Mesendoderm (in vitro differentiated cells): ENCODE measurements around the gene FCHO2.
"Not testable (repeated sequence)": the region's sequence is repeated elsewhere in the genome, so short reads cannot be mapped to it uniquely, and the experiment has no call there.

ENCODE experiments used
- DNase-seq: peaks from one replicate; pipeline ENCODE4 v3.0.0; 2013
- H2AK5ac ChIP-seq: 2 replicates; pipeline ENCODE4 v1.6.1; 2013; ENCODE audit warnings: low read length, inconsistent platforms
- H2BK120ac ChIP-seq: 2 replicates; pipeline ENCODE4 v1.6.1; 2013; ENCODE audit warnings: low read depth, mild to moderate bottlenecking, low read length, moderate library complexity, mixed read lengths
- H2BK15ac ChIP-seq: replicated peaks from 2 replicates; pipeline ENCODE4 v1.6.1; 2013; ENCODE audit warnings: low read depth, mild to moderate bottlenecking, moderate library complexity
- H2BK5ac ChIP-seq: 2 replicates; pipeline ENCODE4 v1.6.1; 2013; ENCODE audit warnings: low read length, inconsistent platforms
- H3K18ac ChIP-seq: 2 replicates; pipeline ENCODE4 v1.6.1; 2013; ENCODE audit warnings: mild to moderate bottlenecking, low read length, mixed read lengths
- H3K23ac ChIP-seq: one replicate; pipeline ENCODE4 v1.6.1; 2013; ENCODE audit warnings: low read length
- H3K27ac ChIP-seq: 2 replicates; pipeline ENCODE4 v1.5.1; 2013; ENCODE audit warnings: low read depth, mild to moderate bottlenecking, inconsistent platforms, low read length, moderate library complexity
- H3K27me3 ChIP-seq: 2 replicates; pipeline ENCODE4 v1.6.1; 2013; ENCODE audit warnings: low read length, control low read depth, mild to moderate bottlenecking, inconsistent platforms; ENCODE audit not compliant: insufficient read depth, poor library complexity
- H3K36me3 ChIP-seq: 2 replicates; pipeline ENCODE4 v1.6.1; 2013; ENCODE audit warnings: low read length, inconsistent platforms; ENCODE audit not compliant: control insufficient read depth, insufficient read depth
- H3K4ac ChIP-seq: one replicate; pipeline ENCODE4 v1.6.1; 2013; ENCODE audit warnings: low read depth, mild to moderate bottlenecking, low read length, moderate library complexity
- H3K4me1 ChIP-seq: 2 replicates; pipeline ENCODE4 v1.6.1; 2013; ENCODE audit warnings: low read depth, low read length, inconsistent platforms; ENCODE audit not compliant: control insufficient read depth
- H3K4me2 ChIP-seq: 2 replicates; pipeline ENCODE4 v1.6.1; 2013; ENCODE audit warnings: low read length
- H3K4me3 ChIP-seq: 2 replicates; pipeline ENCODE4 v1.5.1; 2013; ENCODE audit warnings: mild to moderate bottlenecking, low read length
- H3K56ac ChIP-seq: one replicate; pipeline ENCODE4 v1.6.1; 2013; ENCODE audit warnings: low read length
- H3K79me1 ChIP-seq: 2 replicates; pipeline ENCODE4 v1.6.1; 2013; ENCODE audit warnings: low read length, inconsistent platforms
- H3K79me2 ChIP-seq: 2 replicates; pipeline ENCODE4 v1.6.1; 2013; ENCODE audit warnings: mild to moderate bottlenecking, low read length; ENCODE audit not compliant: control insufficient read depth, insufficient read depth
- H3K9ac ChIP-seq: 2 replicates; pipeline ENCODE4 v1.6.1; 2013; ENCODE audit warnings: low read length, inconsistent platforms
- H4K5ac ChIP-seq: one replicate; pipeline ENCODE4 v1.6.1; 2013; ENCODE audit warnings: low read length
- H4K8ac ChIP-seq: one replicate; pipeline ENCODE4 v1.6.1; 2013; ENCODE audit warnings: low read depth, mild to moderate bottlenecking, control low read depth, low read length, moderate library complexity
- WGBS: extraction: QIAGEN DNeasy Blood & Tissue Kit; methylation state at CpG from one replicate; pipeline ENCODE4 v1.1.7; 2013; ENCODE audit warnings: low lambda C conversion rate, missing lambda C conversion rate; ENCODE audit not compliant: insufficient coverage; ENCODE audit errors: extremely low coverage; 5-methylcytosine and 5-hydroxymethylcytosine counted together

The FCHO2 gene

GRCh38 chr5:73008831-73009230, 53.0 kb downstream of the FCHO2 start:
- no peaks in the 10 kb centered on the region for H3K79me1 ChIP-seq
- no peak overlapping the region for H3K27ac ChIP-seq
- H3K9ac ChIP-seq = no peak overlapping the region
- H3K4me2 ChIP-seq = no peak overlapping the region
- H3K23ac ChIP-seq = no peak overlapping the region
- DNase-seq = no peak
- no peak overlapping the region for H3K4me3 ChIP-seq
- H3K4me1 ChIP-seq = no peaks in the 10 kb centered on the region
- no peak overlapping the region for H2BK120ac ChIP-seq
- no peak overlapping the region for H3K56ac ChIP-seq
- H4K5ac ChIP-seq = no peak overlapping the region
- no CpG with 5 or more reads among the region's 1 CpG for WGBS
- H3K27me3 ChIP-seq = no peaks in the 10 kb centered on the region
- H3K4ac ChIP-seq = no peak overlapping the region
- no peak overlapping the region for H4K8ac ChIP-seq
- no peak overlapping the region for H2BK5ac ChIP-seq
- no peak overlapping the region for H2AK5ac ChIP-seq
- no peaks in the 10 kb centered on the region for H3K36me3 ChIP-seq
- no peaks in the 10 kb centered on the region for H3K79me2 ChIP-seq
- no peak overlapping the region for H3K18ac ChIP-seq
- H2BK15ac ChIP-seq = no peak overlapping the region

- not testable (repeated sequence) for H3K4me3 ChIP-seq, H3K79me2 ChIP-seq, H3K4me1 ChIP-seq, H3K4ac ChIP-seq, H2BK120ac ChIP-seq, H3K27ac ChIP-seq, H3K9ac ChIP-seq, DNase-seq, H4K8ac ChIP-seq, H3K56ac ChIP-seq, H4K5ac ChIP-seq, H2BK15ac ChIP-seq, H3K23ac ChIP-seq, H2BK5ac ChIP-seq, H3K36me3 ChIP-seq, H3K4me2 ChIP-seq, H3K18ac ChIP-seq, H3K79me1 ChIP-seq, H2AK5ac ChIP-seq, H3K27me3 ChIP-seq
- no CpG with 5 or more reads among the region's 9 CpGs for WGBS
Measured at GRCh38 chr5:73011612-73012011, 55.8 kb downstream of the FCHO2 start.

GRCh38 chr5:73018892-73019291, 63.1 kb downstream of the FCHO2 start:
- H3K4me1 ChIP-seq = no peaks in the 10 kb centered on the region
- H3K9ac ChIP-seq = no peak overlapping the region
- no peaks in the 10 kb centered on the region for H3K79me2 ChIP-seq
- no peak overlapping the region for H3K4me2 ChIP-seq
- no peak overlapping the region for H4K8ac ChIP-seq
- no peak overlapping the region for H2BK120ac ChIP-seq
- H3K27me3 ChIP-seq = no peaks in the 10 kb centered on the region
- no peak overlapping the region for H3K23ac ChIP-seq
- no peaks in the 10 kb centered on the region for H3K79me1 ChIP-seq
- no peak overlapping the region for H2BK15ac ChIP-seq
- no peak overlapping the region for H2AK5ac ChIP-seq
- no peak overlapping the region for H4K5ac ChIP-seq
- no peak overlapping the region for H3K27ac ChIP-seq
- H3K4me3 ChIP-seq = no peak overlapping the region
- no peak overlapping the region for H3K56ac ChIP-seq
- H2BK5ac ChIP-seq = no peak overlapping the region
- no CpG with 5 or more reads among the region's 2 CpGs for WGBS
- H3K4ac ChIP-seq = no peak overlapping the region
- H3K36me3 ChIP-seq = no peaks in the 10 kb centered on the region
- no peak for DNase-seq
- no peak overlapping the region for H3K18ac ChIP-seq

GRCh38 chr5:73019766-73020165, 63.9 kb downstream of the FCHO2 start:
- Histone ChIP-seq H3K27ac (no peak overlapping the region), H3K9ac (no peak overlapping the region), H3K4ac (no peak overlapping the region), H3K18ac (no peak overlapping the region), H3K79me2 (no peaks in the 10 kb centered on the region), H3K4me2 (no peak overlapping the region), H4K8ac (no peak overlapping the region), H3K4me1 (no peaks in the 10 kb centered on the region), H2AK5ac (no peak overlapping the region), H3K23ac (no peak overlapping the region), H3K4me3 (no peak overlapping the region), H2BK120ac (no peak overlapping the region), H3K27me3 (no peaks in the 10 kb centered on the region), H2BK5ac (no peak overlapping the region), H3K79me1 (no peaks in the 10 kb centered on the region), H3K56ac (no peak overlapping the region), H2BK15ac (no peak overlapping the region), H4K5ac (no peak overlapping the region), H3K36me3 (no peaks in the 10 kb centered on the region)
- no peak for DNase-seq
- no CpG with 5 or more reads among the region's 2 CpGs for WGBS

GRCh38 chr5:73022471-73023169, 66.8 kb downstream of the FCHO2 start:
- no peak overlapping the region for H3K56ac ChIP-seq
- H2BK15ac ChIP-seq = no peak overlapping the region
- H3K9ac ChIP-seq = no peak overlapping the region
- no peaks in the 10 kb centered on the region for H3K27me3 ChIP-seq
- no peak overlapping the region for H3K23ac ChIP-seq
- H2AK5ac ChIP-seq = no peak overlapping the region
- no peak for DNase-seq
- no peak overlapping the region for H3K27ac ChIP-seq
- no peak overlapping the region for H3K4ac ChIP-seq
- no peaks in the 10 kb centered on the region for H3K36me3 ChIP-seq
- no peak overlapping the region for H4K8ac ChIP-seq
- no peaks in the 10 kb centered on the region for H3K79me2 ChIP-seq
- no peak overlapping the region for H2BK120ac ChIP-seq
- H3K18ac ChIP-seq = no peak overlapping the region
- H4K5ac ChIP-seq = no peak overlapping the region
- no peak overlapping the region for H2BK5ac ChIP-seq
- H3K4me1 ChIP-seq = no peaks in the 10 kb centered on the region
- WGBS = no CpG with 5 or more reads among the region's 4 CpGs
- H3K4me3 ChIP-seq = no peak overlapping the region
- H3K79me1 ChIP-seq = no peaks in the 10 kb centered on the region
- no peak overlapping the region for H3K4me2 ChIP-seq

- not testable (repeated sequence) for H3K79me1 ChIP-seq
Measured at GRCh38 chr5:73024946-73025544, 69.2 kb downstream of the FCHO2 start.

More at GRCh38 chr5:73024946-73025544, 69.2 kb downstream of the FCHO2 start:
- not testable (repeated sequence) for H3K27me3 ChIP-seq, H2BK120ac ChIP-seq, H3K4me3 ChIP-seq, H3K23ac ChIP-seq, H3K36me3 ChIP-seq, H3K79me2 ChIP-seq, H4K5ac ChIP-seq, H3K56ac ChIP-seq, H2BK5ac ChIP-seq, H2BK15ac ChIP-seq, H3K4me2 ChIP-seq, H3K27ac ChIP-seq, H3K18ac ChIP-seq, H3K4ac ChIP-seq, H2AK5ac ChIP-seq, DNase-seq, H3K4me1 ChIP-seq, H4K8ac ChIP-seq, H3K9ac ChIP-seq
- WGBS = no CpG with 5 or more reads among the region's 9 CpGs
